ENCODE results near the gene EXPH5.

GRCh38 chr11:108496643-108497256 lies 96.8 kb downstream of the EXPH5 start:
- no peak for TF ChIP-seq CTCF (IDR thresholded peaks at IDR 0.05; ENCODE audit: insufficient read depth, low read length)
- TF ChIP-seq POLR2AphosphoS5 (IDR thresholded peaks at IDR 0.05; ENCODE audit: low read depth) = no peak

Measured in HL-60 (cell line).